MM.1S (cell line): Measurements from ENCODE around the gene EPHA3.

ENCODE experiments used
- CTCF ChIP-seq: fragments of 300-600 bp; sonication (generic); IDR thresholded peaks from 2 replicates; pipeline ENCODE4 v1.5.1; 2016; ENCODE audit warnings: antibody characterized with exemption, low read length, mixed read lengths
- EZH2 ChIP-seq: fragments of 300-600 bp; sonication (generic); optimal IDR thresholded peaks from 2 replicates; pipeline ENCODE3; 2017; ENCODE audit warnings: low read depth, mild to moderate bottlenecking, antibody characterized with exemption, low read length, mixed read lengths

GRCh38 chr3:89245612-89246011 lies 138.2 kb downstream of the EPHA3 start:
- TF ChIP-seq CTCF (no peak), EZH2 (no peak)
